ENCODE data around the gene HEXA. TPM values are rescaled to one million over a fixed set of nuclear protein-coding genes. Genes with fewer than 3 reads are reported as not detected.
"Not testable (repeated sequence)": the region's sequence is repeated elsewhere in the genome, so short reads cannot be mapped to it uniquely, and the experiment has no call there.

Gene HEXA
- total RNA-seq, 1 donor from 2014 or later = 111 TPM

DNA sequence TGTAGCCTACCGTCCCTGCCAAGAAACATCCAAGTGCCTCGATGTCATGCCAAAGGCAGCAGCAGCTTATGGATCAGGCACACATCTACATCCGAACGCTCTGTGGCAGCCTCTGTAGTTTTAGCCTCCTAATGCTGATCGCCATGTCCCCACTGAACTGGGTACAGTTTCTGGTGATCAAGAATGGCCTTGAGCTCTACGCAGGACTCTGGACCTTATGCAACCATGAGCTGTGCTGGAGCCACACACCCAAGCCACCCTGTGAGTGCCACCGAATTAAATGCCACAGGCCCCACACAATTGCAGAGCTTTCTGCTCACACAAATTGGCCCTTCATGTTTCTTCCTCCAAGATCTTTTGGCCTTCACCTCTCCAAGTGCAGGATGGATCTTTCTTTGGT lies 22.8 kb upstream of the HEXA start:
- Histone ChIP-seq H3K4me3 (no peak overlapping the region), H3K9me3 (no peaks in the 10 kb centered on the region), H3K4me1 (no peaks in the 10 kb centered on the region), H3K27ac (no peak overlapping the region), H3K36me3 (no peaks in the 10 kb centered on the region), H3K27me3 (no peaks in the 10 kb centered on the region)
- TF ChIP-seq, protein P1, sequence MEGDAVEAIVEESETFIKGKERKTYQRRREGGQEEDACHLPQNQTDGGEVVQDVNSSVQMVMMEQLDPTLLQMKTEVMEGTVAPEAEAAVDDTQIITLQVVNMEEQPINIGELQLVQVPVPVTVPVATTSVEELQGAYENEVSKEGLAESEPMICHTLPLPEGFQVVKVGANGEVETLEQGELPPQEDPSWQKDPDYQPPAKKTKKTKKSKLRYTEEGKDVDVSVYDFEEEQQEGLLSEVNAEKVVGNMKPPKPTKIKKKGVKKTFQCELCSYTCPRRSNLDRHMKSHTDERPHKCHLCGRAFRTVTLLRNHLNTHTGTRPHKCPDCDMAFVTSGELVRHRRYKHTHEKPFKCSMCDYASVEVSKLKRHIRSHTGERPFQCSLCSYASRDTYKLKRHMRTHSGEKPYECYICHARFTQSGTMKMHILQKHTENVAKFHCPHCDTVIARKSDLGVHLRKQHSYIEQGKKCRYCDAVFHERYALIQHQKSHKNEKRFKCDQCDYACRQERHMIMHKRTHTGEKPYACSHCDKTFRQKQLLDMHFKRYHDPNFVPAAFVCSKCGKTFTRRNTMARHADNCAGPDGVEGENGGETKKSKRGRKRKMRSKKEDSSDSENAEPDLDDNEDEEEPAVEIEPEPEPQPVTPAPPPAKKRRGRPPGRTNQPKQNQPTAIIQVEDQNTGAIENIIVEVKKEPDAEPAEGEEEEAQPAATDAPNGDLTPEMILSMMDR (IDR thresholded peaks at IDR 0.05) = no peak
- intact Hi-C loops (cut with DNase I) = no loop called here
- no peak for DNase-seq (ENCODE audit: low spot score in 2 of 2)

DNA sequence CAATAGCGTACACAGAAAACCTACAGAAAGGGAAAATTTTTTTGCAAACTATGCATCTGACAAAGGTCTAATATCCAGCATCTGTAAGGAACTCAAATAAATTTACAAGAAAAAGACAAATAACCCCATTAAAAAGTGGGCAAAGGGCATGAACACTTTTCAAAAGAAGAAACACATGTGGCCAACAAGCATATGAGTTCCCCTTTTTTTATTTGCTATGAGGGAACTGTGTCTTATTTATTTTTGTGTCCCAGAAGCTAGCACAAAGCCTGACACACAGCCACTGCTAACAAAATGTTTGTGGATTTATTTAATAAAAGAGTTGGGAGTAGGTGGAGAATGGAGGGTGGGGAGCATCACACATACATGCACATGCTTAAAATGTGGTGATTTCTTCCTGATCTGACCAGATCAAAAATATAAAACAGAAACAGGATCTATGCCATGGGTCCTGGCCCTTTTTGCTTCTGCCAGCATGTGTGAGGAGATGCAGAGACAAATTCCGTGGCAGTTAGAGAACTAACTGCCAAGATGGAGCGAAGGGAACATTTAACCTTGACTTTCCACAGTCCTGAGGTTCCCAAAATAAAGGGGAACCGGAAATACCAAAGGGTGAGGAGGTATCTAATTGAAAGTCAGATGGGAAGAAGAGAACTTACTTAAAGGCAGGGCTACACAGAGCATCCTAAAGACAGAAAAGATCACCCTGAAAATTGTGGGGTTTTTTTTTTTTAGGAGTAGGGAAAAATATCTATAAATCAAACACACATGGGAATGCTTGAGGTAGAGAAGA lies 22.2 kb upstream of the HEXA start, which contains the start of gene TMEM202:
TSS of gene TMEM202 (plus strand) at position 510 of the 793 bp plus-strand sequence. CDS start at position 532, 22 bp downstream.
- Histone ChIP-seq H3K4me3 (no peak within 1 kb of the TSS), H3K4me1 (no peaks in the 10 kb centered on the region), H3K27me3 (no peaks in the 10 kb centered on the region), H3K36me3 (no peaks in the 10 kb centered on the region), H3K9me3 (no peaks in the 10 kb centered on the region), H3K27ac (no peak within 1 kb of the TSS)
- intact Hi-C loops (cut with DNase I) = no loop called here
- TF ChIP-seq, protein P1 (IDR thresholded peaks at IDR 0.05) = no peak
- no peak for DNase-seq (ENCODE audit: low spot score in 2 of 2)

DNA sequence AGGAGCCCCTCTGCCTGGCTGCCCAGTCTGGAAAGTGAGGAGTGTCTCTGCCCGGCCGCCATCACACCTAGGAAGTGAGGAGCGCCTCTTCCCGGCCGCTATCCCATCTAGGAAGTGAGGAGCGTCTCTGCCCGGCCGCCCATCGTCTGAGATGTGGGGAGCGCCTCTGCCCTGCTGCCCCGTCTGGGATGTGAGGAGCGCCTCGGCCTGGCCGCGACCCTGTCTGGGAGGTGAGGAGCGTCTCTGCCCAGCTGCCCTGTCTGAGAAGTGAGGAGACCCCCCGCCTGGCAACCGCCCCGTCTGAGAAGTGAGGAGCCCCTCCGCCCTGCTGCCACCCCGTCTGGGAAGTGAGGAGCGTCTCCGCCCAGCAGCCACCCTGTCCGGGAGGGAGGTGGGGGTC lies 20.5 kb upstream of the HEXA start:
- H3K27me3 ChIP-seq; H3K27ac ChIP-seq; H3K4me3 ChIP-seq; DNase-seq (ENCODE audit: low spot score in 2 of 2); H3K36me3 ChIP-seq; H3K9me3 ChIP-seq; H3K4me1 ChIP-seq; intact Hi-C loops (cut with DNase I): not testable (repeated sequence)

DNA sequence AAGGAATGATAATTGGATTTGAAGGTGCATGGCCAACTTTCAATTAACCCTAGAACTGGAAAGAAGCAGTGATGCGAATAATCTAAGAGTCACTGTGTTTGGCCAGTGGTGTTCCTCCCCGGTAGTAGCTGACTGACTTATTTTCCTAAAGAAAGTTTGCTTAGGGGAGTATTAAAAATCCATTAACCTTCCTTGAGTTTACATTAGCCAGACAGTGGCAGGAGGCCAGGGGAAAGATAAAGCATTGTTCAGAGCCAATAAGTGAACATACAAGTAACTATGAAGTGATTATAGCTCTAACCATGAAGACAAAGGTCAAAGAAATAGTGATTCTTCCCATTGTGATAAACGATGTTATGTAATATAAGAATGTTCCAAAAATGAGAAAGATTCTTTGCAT lies 13.4 kb upstream of the HEXA start:
- TF ChIP-seq, protein P1 (IDR thresholded peaks at IDR 0.05) = no peak
- Histone ChIP-seq H3K27me3 (no peaks in the 10 kb centered on the region), H3K9me3 (no peaks in the 10 kb centered on the region), H3K36me3 (no peaks in the 10 kb centered on the region), H3K4me3 (no peak overlapping the region), H3K27ac (no peak overlapping the region), H3K4me1 (no peaks in the 10 kb centered on the region)
- no peak for DNase-seq (ENCODE audit: low spot score in 2 of 2)
- intact Hi-C loops (cut with DNase I) = no loop called here

DNA sequence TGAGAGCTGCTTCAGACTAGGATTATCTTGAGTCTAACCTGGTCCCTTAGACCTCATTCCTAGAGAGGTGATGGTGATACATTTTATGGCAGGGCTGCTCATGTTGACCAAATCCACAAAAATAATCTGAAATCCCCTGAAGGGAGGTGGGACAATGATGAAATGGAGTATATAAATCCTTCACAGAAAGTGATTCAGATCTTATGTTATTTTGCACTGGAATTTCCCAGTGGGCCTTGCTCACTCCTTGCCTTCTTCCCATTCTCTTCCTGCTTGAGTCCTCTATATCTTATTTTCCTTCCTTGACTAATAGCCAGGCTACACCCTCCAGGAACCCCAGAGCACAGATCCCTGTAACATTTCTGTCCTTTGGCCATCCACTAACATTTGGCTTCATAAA lies 11.9 kb upstream of the HEXA start:
- no peak overlapping the region for H3K27ac ChIP-seq
- H3K4me1 ChIP-seq = no peaks in the 10 kb centered on the region
- DNase-seq (ENCODE audit: low spot score in 2 of 2) = no peak
- no peak overlapping the region for H3K4me3 ChIP-seq
- intact Hi-C loops (cut with DNase I) = no loop called here
- H3K9me3 ChIP-seq = no peaks in the 10 kb centered on the region
- no peaks in the 10 kb centered on the region for H3K36me3 ChIP-seq
- no peaks in the 10 kb centered on the region for H3K27me3 ChIP-seq
- TF ChIP-seq, protein P1 (IDR thresholded peaks at IDR 0.05) = no peak

DNA sequence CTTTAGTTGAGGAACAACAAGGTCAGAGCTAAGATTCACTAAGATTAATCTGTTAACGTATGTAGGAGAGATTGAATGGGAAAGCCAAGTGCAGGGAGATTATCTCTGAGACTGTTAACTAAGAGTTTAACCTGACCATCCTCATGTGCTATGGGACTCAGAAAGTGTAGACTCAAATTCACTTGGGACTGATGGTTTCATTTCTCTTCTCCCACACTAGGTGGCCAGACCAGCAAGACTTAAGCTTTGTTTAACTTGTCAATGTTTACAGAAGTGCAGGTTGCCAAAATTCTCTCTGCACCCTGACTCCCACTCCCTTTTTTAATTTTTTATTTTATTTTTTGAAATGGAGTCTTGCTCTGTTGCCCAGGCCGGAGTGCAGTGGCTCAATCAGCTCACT lies 6.3 kb upstream of the HEXA start:
- DNase-seq (ENCODE audit: low spot score in 2 of 2) = no peak
- TF ChIP-seq, protein P1 (IDR thresholded peaks at IDR 0.05) = no peak
- H3K4me1 ChIP-seq = no peaks in the 10 kb centered on the region
- no peaks in the 10 kb centered on the region for H3K36me3 ChIP-seq
- H3K4me3 ChIP-seq = no peak overlapping the region
- intact Hi-C loops (cut with DNase I) = no loop called here
- H3K27me3 ChIP-seq = no peaks in the 10 kb centered on the region
- H3K27ac ChIP-seq = no peak overlapping the region
- H3K9me3 ChIP-seq = no peaks in the 10 kb centered on the region
